A549 (cell line): ENCODE data around the gene SPRR3. TPM values are rescaled to one million over a fixed set of nuclear protein-coding genes. Genes with fewer than 3 reads are reported as not detected.

Experiments used
- ATAC-seq, 2 experiments: fragments of 200-7000 bp in 1 of 2; fragments of >200 bp in 1 of 2; cut with Nextera tagmentation in 1 of 2; cut with Tn5 transposase in 1 of 2; 3 replicates each; pipeline versions ENCODE4 v1.8.0 to v1.9.1; 2018 to 2020; ENCODE audit warnings: mild to moderate bottlenecking in 1 of 2, moderate library complexity in 1 of 2
- CTCF ChIA-PET: fragments of 300-600 bp; sonication (Branson Sonifier 250); formaldehyde crosslinking; extraction: SDS; loops from one replicate; lab custom pipeline; 2021; ENCODE audit warnings: antibody characterized with exemption, inconsistent platforms; lab: Yijun Ruan, JAX
- POLR2A ChIA-PET: fragments of 350-600 bp; formaldehyde crosslinking; extraction: SDS; loops from one replicate; lab custom pipeline; 2021; ENCODE audit warnings: antibody characterized with exemption, inconsistent platforms; lab: Yijun Ruan, JAX
- DNase-seq, 2 experiments: peaks; one replicate each; pipeline versions ENCODE4 v3.0.0 to v3.0.0-alpha.2; 2011 to 2016; ENCODE audit warnings: low read depth in 1 of 2, low spot score in 1 of 2
- FAIRE-seq: peaks from 2 replicates; lab custom pipeline; 2011; peaks lifted over from hg19 to GRCh38; lab: Jason Lieb, UNC
- H3K27ac ChIP-seq, 2 experiments: fragments of >200 bp; sonication (Bioruptor Twin); formaldehyde crosslinking; 3 replicates each; pipeline ENCODE4 v1.5.1; 2016 to 2017
- H3K4me1 ChIP-seq: fragments of >200 bp; sonication (Bioruptor Twin); formaldehyde crosslinking; 3 replicates; pipeline ENCODE4 v1.6.1; 2016
- H3K4me2 ChIP-seq: fragments of >200 bp; sonication (Bioruptor Twin); formaldehyde crosslinking; 3 replicates; pipeline ENCODE4 v1.6.1; 2016
- H3K4me3 ChIP-seq: fragments of >200 bp; sonication (Bioruptor Twin); formaldehyde crosslinking; 3 replicates; pipeline ENCODE4 v1.5.1; 2016
- H3K9me3 ChIP-seq: fragments of >200 bp; sonication (Bioruptor Twin); formaldehyde crosslinking; 3 replicates; pipeline ENCODE4 v1.6.1; 2016
- BHLHE40 ChIP-seq: IDR thresholded peaks from 2 replicates; pipeline ENCODE4 v1.6.1; 2012; ENCODE audit warnings: low read depth, low read length, inconsistent platforms
- CBX2 ChIP-seq: fragments of 200-600 bp; sonication (generic); IDR thresholded peaks from 2 replicates; pipeline ENCODE4 v1.6.1; 2016; ENCODE audit warnings: low read depth, mild to moderate bottlenecking, borderline replicate concordance
- CBX8 ChIP-seq: fragments of 200-600 bp; sonication (generic); IDR thresholded peaks from 2 replicates; pipeline ENCODE4 v1.6.1; 2016
- CHD2 ChIP-seq: fragments of 150-350 bp; IDR thresholded peaks from 2 replicates; pipeline ENCODE4 v1.6.1; 2014; ENCODE audit warnings: low read length; ENCODE audit not compliant: partially characterized antibody
- CHD4 ChIP-seq: fragments of 200-600 bp; sonication (generic); IDR thresholded peaks from 2 replicates; pipeline ENCODE4 v1.6.1; 2016; ENCODE audit warnings: antibody characterized with exemption, mild to moderate bottlenecking, borderline replicate concordance
- EHF ChIP-seq: fragments of 250-450 bp; sonication (Bioruptor Pico); IDR thresholded peaks from 2 replicates; pipeline ENCODE4 v1.5.0; 2020; ENCODE audit warnings: mild to moderate bottlenecking
- EHMT2 ChIP-seq: fragments of 200-600 bp; sonication (generic); IDR thresholded peaks from 2 replicates; pipeline ENCODE4 v1.6.1; 2016; ENCODE audit warnings: antibody characterized with exemption, low read depth, mild to moderate bottlenecking, moderate library complexity
- ESRRA ChIP-seq: fragments of 150-350 bp; IDR thresholded peaks from 2 replicates; pipeline ENCODE4 v1.6.1; 2014; ENCODE audit warnings: mild to moderate bottlenecking, low read length, borderline replicate concordance
- HDAC2 ChIP-seq: fragments of 200-600 bp; sonication (generic); IDR thresholded peaks from 2 replicates; pipeline ENCODE4 v1.6.1; 2016
- HEYL ChIP-seq: fragments of 250-450 bp; sonication (Bioruptor Pico); IDR thresholded peaks from 2 replicates; pipeline ENCODE4 v1.8.0; 2021; ENCODE audit warnings: mild to moderate bottlenecking, moderate library complexity
- JUNB ChIP-seq: fragments of >200 bp; sonication (Bioruptor Twin); formaldehyde crosslinking; IDR thresholded peaks from 2 replicates; pipeline ENCODE4 v1.6.1; 2016
- KDM5A ChIP-seq: fragments of 200-600 bp; sonication (generic); IDR thresholded peaks from 2 replicates; pipeline ENCODE4 v1.6.1; 2016; ENCODE audit warnings: antibody characterized with exemption, mild to moderate bottlenecking
- NFE2L2 ChIP-seq: fragments of 150-350 bp; conservative IDR thresholded peaks from 2 replicates; pipeline ENCODE4 v1.6.1; 2014; ENCODE audit warnings: low read length
- NR3C1 ChIP-seq: fragments of >200 bp; sonication (Bioruptor Twin); formaldehyde crosslinking; IDR thresholded peaks from 3 replicates; pipeline ENCODE4 v1.6.1; 2017
- SMC3 ChIP-seq: fragments of >200 bp; sonication (Bioruptor Twin); formaldehyde crosslinking; IDR thresholded peaks from 3 replicates; pipeline ENCODE4 v1.6.1; 2018; ENCODE audit warnings: inconsistent platforms
- SREBF2 ChIP-seq: fragments of 450-650 bp; IDR thresholded peaks from 2 replicates; pipeline ENCODE4 v1.6.1; 2014; ENCODE audit warnings: mild to moderate bottlenecking, moderate library complexity
- ZC3H11A ChIP-seq: fragments of 450-650 bp; IDR thresholded peaks from 2 replicates; pipeline ENCODE4 v1.6.1; 2014; ENCODE audit warnings: antibody characterized with exemption, mild to moderate bottlenecking
- ZFP36 ChIP-seq: fragments of 450-650 bp; IDR thresholded peaks from 2 replicates; pipeline ENCODE4 v1.6.1; 2014; ENCODE audit warnings: borderline replicate concordance; ENCODE audit not compliant: partially characterized antibody
- WGBS: methylation state at CpG from one replicate; pipeline ENCODE4 v1.1.6; 2017; ENCODE audit errors: missing lambda C conversion rate; 5-methylcytosine and 5-hydroxymethylcytosine counted together
- polyA plus RNA-seq, 4 experiments: library from polyadenylated mRNA; depleted of rRNA in 3 of 4; stranded (reverse); fragments of >200 nt; fragmentation: RNase III in 1 of 4; extraction: RNeasy Plus Mini Kit Qiagen cat#74134 plus additional on column Dnase treatment in 1 of 4; gene quantifications; 2 replicates in 3 of 4; 3 replicates in 1 of 4; pipeline ENCODE4 v1.2.3, GENCODE V29; 2011 to 2017
- TF ChIP-seq, protein P1 (sequence below): fragments of 200-600 bp; sonication (generic); IDR thresholded peaks from 2 replicates; pipeline ENCODE4 v1.6.1; 2016; ENCODE audit warnings: antibody characterized with exemption, mild to moderate bottlenecking, moderate library complexity
- TF ChIP-seq, protein P2 (sequence below): fragments of >200 bp; sonication (Bioruptor Twin); formaldehyde crosslinking; IDR thresholded peaks from 3 replicates; pipeline ENCODE4 v1.5.1; 2016
- TF ChIP-seq, protein P3 (sequence below): fragments of 450-650 bp; IDR thresholded peaks from 2 replicates; pipeline ENCODE4 v1.6.1; 2014; ENCODE audit warnings: antibody characterized with exemption

Gene SPRR3
- polyA plus RNA-seq, 2 of the 4 experiments (the other 2 are of a cell fraction): not detected

DNA sequence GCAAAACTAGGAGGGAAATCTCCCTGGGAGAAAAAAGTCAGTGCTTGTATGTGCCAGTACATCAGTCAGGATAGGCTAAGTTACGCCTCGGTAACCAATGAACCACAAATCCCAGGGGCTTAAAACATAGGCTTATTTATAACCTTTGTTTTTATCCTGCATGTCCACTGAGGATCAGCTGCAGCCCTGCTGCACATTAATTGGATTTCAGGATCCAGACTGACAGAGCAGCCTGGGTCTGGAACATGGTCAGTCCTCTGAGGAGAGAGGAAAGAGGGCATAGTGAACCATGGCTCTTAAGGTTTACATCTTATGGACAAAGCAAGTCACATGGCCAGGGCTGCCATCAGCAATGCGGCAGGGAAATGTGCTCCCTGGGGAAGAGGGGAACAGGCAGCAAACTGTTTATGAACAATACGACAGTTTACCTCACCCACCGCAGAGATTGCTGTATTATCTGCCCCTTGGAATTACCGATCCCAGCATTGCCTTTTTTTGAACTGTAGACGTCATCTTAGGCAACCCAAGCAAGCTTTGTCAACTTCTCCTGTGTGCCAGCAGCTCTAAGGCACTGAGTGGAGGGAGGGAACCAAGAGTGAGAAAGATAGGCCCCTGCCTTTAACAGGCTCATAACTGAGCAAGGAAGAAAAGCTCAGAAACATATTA is 40.2 kb upstream of the SPRR3 start (continued):
- TF ChIP-seq ZC3H11A: no peak

DNA sequence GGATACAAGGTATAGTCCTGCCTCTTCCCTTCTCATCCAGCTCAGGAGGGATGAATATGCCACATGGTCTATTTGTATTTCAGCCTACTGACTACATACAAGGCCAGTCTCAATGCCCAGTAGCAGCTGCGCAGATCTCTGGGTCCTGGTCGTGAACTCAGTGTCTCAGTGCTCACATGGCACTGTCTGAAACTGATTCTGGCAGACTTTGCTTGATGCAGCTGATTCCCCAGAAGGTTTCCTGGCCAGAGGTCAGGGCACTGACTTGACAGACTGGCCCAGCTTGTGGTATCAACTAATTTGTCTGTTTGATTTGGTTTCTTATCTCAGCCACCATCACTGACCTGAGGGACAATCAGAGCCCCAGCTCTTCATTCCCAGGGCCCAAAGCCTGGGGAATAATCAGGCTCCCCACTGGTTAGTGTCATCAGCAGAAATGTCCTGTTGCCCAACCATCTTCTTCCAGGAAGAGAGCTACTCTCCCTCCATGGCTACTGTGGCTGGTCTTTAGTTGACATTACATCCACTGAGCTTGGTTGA is 38.6 kb upstream of the SPRR3 start:
- WGBS: 0% methylated on average over 2 of the region's 2 CpGs
- ATAC-seq: no peak
- no peak overlapping the region for H3K4me2 ChIP-seq
- no peaks in the 10 kb centered on the region for H3K4me1 ChIP-seq
- ChIA-PET CTCF (no interaction called here), POLR2A (no interaction called here)
- H3K27ac ChIP-seq: no peak overlapping the region
- DNase-seq: no peak
- no peak overlapping the region for H3K4me3 ChIP-seq
- no peaks in the 10 kb centered on the region for H3K9me3 ChIP-seq
- TF ChIP-seq KDM5A (no peak), CBX2 (no peak), CHD4 (no peak), HDAC2 (no peak), NR3C1 (no peak), CHD2 (no peak), ESRRA (no peak), BHLHE40 (no peak), SREBF2 (no peak), EHMT2 (no peak), NFE2L2 (no peak), JUNB (no peak), CBX8 (no peak), ZFP36 (no peak), EHF (CRISPR knock-in tag) (no peak), HEYL (no peak), SMC3 (no peak)
- TF ChIP-seq, protein P1, sequence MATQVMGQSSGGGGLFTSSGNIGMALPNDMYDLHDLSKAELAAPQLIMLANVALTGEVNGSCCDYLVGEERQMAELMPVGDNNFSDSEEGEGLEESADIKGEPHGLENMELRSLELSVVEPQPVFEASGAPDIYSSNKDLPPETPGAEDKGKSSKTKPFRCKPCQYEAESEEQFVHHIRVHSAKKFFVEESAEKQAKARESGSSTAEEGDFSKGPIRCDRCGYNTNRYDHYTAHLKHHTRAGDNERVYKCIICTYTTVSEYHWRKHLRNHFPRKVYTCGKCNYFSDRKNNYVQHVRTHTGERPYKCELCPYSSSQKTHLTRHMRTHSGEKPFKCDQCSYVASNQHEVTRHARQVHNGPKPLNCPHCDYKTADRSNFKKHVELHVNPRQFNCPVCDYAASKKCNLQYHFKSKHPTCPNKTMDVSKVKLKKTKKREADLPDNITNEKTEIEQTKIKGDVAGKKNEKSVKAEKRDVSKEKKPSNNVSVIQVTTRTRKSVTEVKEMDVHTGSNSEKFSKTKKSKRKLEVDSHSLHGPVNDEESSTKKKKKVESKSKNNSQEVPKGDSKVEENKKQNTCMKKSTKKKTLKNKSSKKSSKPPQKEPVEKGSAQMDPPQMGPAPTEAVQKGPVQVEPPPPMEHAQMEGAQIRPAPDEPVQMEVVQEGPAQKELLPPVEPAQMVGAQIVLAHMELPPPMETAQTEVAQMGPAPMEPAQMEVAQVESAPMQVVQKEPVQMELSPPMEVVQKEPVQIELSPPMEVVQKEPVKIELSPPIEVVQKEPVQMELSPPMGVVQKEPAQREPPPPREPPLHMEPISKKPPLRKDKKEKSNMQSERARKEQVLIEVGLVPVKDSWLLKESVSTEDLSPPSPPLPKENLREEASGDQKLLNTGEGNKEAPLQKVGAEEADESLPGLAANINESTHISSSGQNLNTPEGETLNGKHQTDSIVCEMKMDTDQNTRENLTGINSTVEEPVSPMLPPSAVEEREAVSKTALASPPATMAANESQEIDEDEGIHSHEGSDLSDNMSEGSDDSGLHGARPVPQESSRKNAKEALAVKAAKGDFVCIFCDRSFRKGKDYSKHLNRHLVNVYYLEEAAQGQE: no peak
- TF ChIP-seq, protein P2, sequence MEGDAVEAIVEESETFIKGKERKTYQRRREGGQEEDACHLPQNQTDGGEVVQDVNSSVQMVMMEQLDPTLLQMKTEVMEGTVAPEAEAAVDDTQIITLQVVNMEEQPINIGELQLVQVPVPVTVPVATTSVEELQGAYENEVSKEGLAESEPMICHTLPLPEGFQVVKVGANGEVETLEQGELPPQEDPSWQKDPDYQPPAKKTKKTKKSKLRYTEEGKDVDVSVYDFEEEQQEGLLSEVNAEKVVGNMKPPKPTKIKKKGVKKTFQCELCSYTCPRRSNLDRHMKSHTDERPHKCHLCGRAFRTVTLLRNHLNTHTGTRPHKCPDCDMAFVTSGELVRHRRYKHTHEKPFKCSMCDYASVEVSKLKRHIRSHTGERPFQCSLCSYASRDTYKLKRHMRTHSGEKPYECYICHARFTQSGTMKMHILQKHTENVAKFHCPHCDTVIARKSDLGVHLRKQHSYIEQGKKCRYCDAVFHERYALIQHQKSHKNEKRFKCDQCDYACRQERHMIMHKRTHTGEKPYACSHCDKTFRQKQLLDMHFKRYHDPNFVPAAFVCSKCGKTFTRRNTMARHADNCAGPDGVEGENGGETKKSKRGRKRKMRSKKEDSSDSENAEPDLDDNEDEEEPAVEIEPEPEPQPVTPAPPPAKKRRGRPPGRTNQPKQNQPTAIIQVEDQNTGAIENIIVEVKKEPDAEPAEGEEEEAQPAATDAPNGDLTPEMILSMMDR: no peak
- TF ChIP-seq, protein P3, sequence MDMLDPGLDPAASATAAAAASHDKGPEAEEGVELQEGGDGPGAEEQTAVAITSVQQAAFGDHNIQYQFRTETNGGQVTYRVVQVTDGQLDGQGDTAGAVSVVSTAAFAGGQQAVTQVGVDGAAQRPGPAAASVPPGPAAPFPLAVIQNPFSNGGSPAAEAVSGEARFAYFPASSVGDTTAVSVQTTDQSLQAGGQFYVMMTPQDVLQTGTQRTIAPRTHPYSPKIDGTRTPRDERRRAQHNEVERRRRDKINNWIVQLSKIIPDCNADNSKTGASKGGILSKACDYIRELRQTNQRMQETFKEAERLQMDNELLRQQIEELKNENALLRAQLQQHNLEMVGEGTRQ: no peak
- FAIRE-seq: no peak
